ENCODE measurements around the gene PWP2.
"Not testable (repeated sequence)": the region's sequence is repeated elsewhere in the genome, so short reads cannot be mapped to it uniquely, and the experiment has no call there.

DNA sequence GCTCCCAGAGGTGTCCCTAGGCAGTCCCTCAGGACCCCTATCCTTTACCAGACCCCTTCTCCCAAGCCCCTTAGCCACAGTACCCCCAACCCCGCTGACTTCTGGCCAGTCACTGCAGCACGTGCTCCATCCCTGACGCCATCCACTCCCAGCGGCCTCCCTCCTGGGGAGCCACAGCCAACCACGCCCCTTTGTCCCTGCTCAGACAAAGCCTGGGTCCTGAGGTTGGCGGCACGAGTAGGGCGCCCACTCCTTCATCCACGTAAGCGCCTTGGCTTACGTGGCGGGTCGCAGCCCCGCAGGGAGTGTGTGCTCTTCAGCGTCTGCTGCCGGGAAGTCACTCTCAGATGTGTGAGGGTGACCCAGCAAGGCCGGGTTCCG is 33.3 kb downstream of the PWP2 start:
- TF ChIP-seq POLR2A (IDR thresholded peaks at IDR 0.05; ENCODE audit: low read length); GATA1 (IDR thresholded peaks at IDR 0.05; ENCODE audit: low read depth, low read length): not testable (repeated sequence)

Measured in erythroblast (primary cell).